B cell (primary cell): ENCODE data around the gene PCDHB13. TPM values are rescaled to one million over a fixed set of nuclear protein-coding genes. Genes with fewer than 3 reads are reported as not detected.

Source experiments
- ATAC-seq: fragments of 200-7000 bp; cut with Tn5 transposase; one replicate; pipeline ENCODE4 v1.10.0; 2021; ENCODE audit warnings: low read depth, mild to moderate bottlenecking, moderate number of reproducible peaks, moderate library complexity
- CTCF ChIA-PET: fragments of 350-600 bp; sonication (Branson Sonifier 250); formaldehyde crosslinking; loops from one replicate; lab custom pipeline; 2021; ENCODE audit warnings: antibody characterized with exemption, inconsistent platforms; lab: Charles Lee
- POLR2A ChIA-PET: fragments of 350-600 bp; sonication (Branson Sonifier 250); formaldehyde crosslinking; loops from one replicate; lab custom pipeline; 2021; ENCODE audit warnings: antibody characterized with exemption; lab: Charles Lee
- DNase-seq: peaks from one replicate; pipeline ENCODE4 v3.0.0; 2013
- H2AFZ ChIP-seq: 2 replicates; pipeline ENCODE4 v1.6.1; 2012; ENCODE audit warnings: mild to moderate bottlenecking, low read depth, low read length; ENCODE audit not compliant: insufficient read depth, poor library complexity, severe bottlenecking
- H3K27ac ChIP-seq, 2 donors: 1 replicate in 1 of 2; 2 replicates in 1 of 2; pipeline ENCODE4 v1.5.1; 2012 to 2013; ENCODE audit warnings: low read length in 2 of 2, mild to moderate bottlenecking in 2 of 2, moderate library complexity in 1 of 2
- H3K27me3 ChIP-seq, 4 experiments: fragments of 200-600 bp in 1 of 4; sonication (generic) in 1 of 4; replicated peaks in 1 of 4; 1 replicate in 2 of 4; 2 replicates in 2 of 4; pipeline versions ENCODE4 v1.6.1 to v1.7.0; 2013 to 2016; ENCODE audit warnings: low read length in 3 of 4, mild to moderate bottlenecking in 2 of 4, mixed read lengths in 1 of 4, moderate library complexity in 1 of 4; ENCODE audit not compliant: insufficient read depth in 4 of 4, control insufficient read depth in 3 of 4; ENCODE audit errors: control extremely low read depth in 1 of 4
- H3K36me3 ChIP-seq, 2 experiments: replicated peaks in 1 of 2; 1 replicate in 1 of 2; 2 replicates in 1 of 2; pipeline versions ENCODE4 v1.6.1 to v1.7.1; 2013; ENCODE audit warnings: low read length in 1 of 2; ENCODE audit not compliant: insufficient read depth in 2 of 2, control insufficient read depth in 1 of 2; ENCODE audit errors: control extremely low read depth in 1 of 2, extremely low read depth in 1 of 2
- H3K4me1 ChIP-seq, 2 donors: fragments of 200-600 bp in 1 of 2; sonication (generic) in 1 of 2; 1 replicate in 1 of 2; 2 replicates in 1 of 2; pipeline versions ENCODE4 v1.5.1 to v1.6.1; 2013 to 2017; ENCODE audit warnings: low read length in 2 of 2; ENCODE audit not compliant: control insufficient read depth in 2 of 2, insufficient read depth in 2 of 2
- H3K4me2 ChIP-seq: replicated peaks from 2 replicates; pipeline ENCODE3; 2012; ENCODE audit warnings: mild to moderate bottlenecking, low read depth, low read length; ENCODE audit not compliant: poor library complexity, severe bottlenecking
- H3K4me3 ChIP-seq, 5 experiments: fragments of 200-600 bp in 1 of 5; sonication (generic) in 1 of 5; 1 replicate in 3 of 5; 2 replicates in 2 of 5; pipeline versions ENCODE4 v1.5.1 to v1.7.0; 2011 to 2016; ENCODE audit warnings: low read length in 4 of 5, mild to moderate bottlenecking in 4 of 5, low read depth in 2 of 5, control low read depth in 1 of 5, moderate library complexity in 1 of 5; ENCODE audit not compliant: insufficient read depth in 1 of 5; ENCODE audit errors: control extremely low read depth in 1 of 5, extremely low read depth in 1 of 5
- H3K79me2 ChIP-seq: fragments of 200-600 bp; sonication (generic); one replicate; pipeline ENCODE4 v1.6.0; 2016; ENCODE audit warnings: low read length; ENCODE audit not compliant: control insufficient read depth, insufficient read depth
- H3K9ac ChIP-seq: fragments of 200-600 bp; sonication (generic); 2 replicates; pipeline ENCODE4 v1.6.1; 2017; ENCODE audit warnings: mild to moderate bottlenecking, low read length, moderate library complexity
- H3K9me3 ChIP-seq, 3 donors: one replicate each; pipeline versions ENCODE4 v1.6.1 to v1.7.1; 2013; ENCODE audit warnings: low read length in 2 of 3; ENCODE audit not compliant: control insufficient read depth in 2 of 3, insufficient read depth in 1 of 3; ENCODE audit errors: control extremely low read depth in 1 of 3
- H4K20me1 ChIP-seq: 2 replicates; pipeline ENCODE4 v1.6.0; 2012; ENCODE audit warnings: mild to moderate bottlenecking, low read length; ENCODE audit not compliant: insufficient read depth, control insufficient read depth, poor library complexity, severe bottlenecking
- H3K27ac Mint-ChIP-seq: one replicate; pipeline ENCODE4 v1.8.0; 2021; ENCODE audit warnings: mixed read lengths
- H3K27me3 Mint-ChIP-seq: one replicate; pipeline ENCODE4 v1.8.0; 2021; ENCODE audit warnings: mixed read lengths
- H3K4me1 Mint-ChIP-seq: one replicate; pipeline ENCODE4 v1.8.0; 2021; ENCODE audit warnings: mixed read lengths
- H3K4me3 Mint-ChIP-seq: one replicate; pipeline ENCODE4 v1.8.0; 2021; ENCODE audit warnings: mixed read lengths
- H3K9me3 Mint-ChIP-seq: one replicate; pipeline ENCODE4 v1.8.0; 2022; ENCODE audit warnings: mixed read lengths; ENCODE audit not compliant: insufficient read depth
- CTCF ChIP-seq: fragments of 200-600 bp; IDR thresholded peaks from one replicate; pipeline ENCODE4 v1.8.0; 2022; ENCODE audit warnings: antibody characterized with exemption, mild to moderate bottlenecking
- EZH2 ChIP-seq: IDR thresholded peaks from 2 replicates; pipeline ENCODE4 v1.6.1; 2012; ENCODE audit warnings: borderline replicate concordance, low read depth, mild to moderate bottlenecking, moderate library complexity, low read length; ENCODE audit not compliant: insufficient read depth, poor library complexity, severe bottlenecking
- intact Hi-C: fragments of 100-400 bp; cut with micrococcal nuclease; formaldehyde crosslinking; loops from one replicate; pipeline ENCODE4 v1.10.0; 2022
- polyA plus RNA-seq: library from polyadenylated mRNA; depleted of rRNA; stranded (reverse); fragments of >200 nt; gene quantifications from 2 replicates; pipeline ENCODE4 v1.2.3, GENCODE V29; 2012
- total RNA-seq, 2 donors: library from RNA; stranded (reverse); fragments of 120-200 nt in 1 of 2; gene quantifications; 1 replicate in 1 of 2; 2 replicates in 1 of 2; pipeline versions ENCODE4 v1.2.3 to v1.2.4, GENCODE V29; 2013 to 2022

Gene PCDHB13
- total and polyA plus RNA-seq, 2 donors (not counting 1 experiment from before 2014, with no cell fraction given), result not detected

GRCh38 chr5:141250576-141250975 is 36.9 kb downstream of the PCDHB13 start:
- Histone ChIP-seq H3K4me3 (no peak overlapping the region), H3K27ac (no peak overlapping the region), H3K9me3 (peaks cover 14 to 83% (median 28%) of the 10 kb centered on the region in 3 donors), H3K36me3 (no peaks in the 10 kb centered on the region), H3K4me1 (no peaks in the 10 kb centered on the region), H3K4me2 (no peak overlapping the region), H3K27me3 (peaks cover 0 to 6% (median 0%) of the 10 kb centered on the region in 4 experiments), H3K79me2 (no peaks in the 10 kb centered on the region), H4K20me1 (no peaks in the 10 kb centered on the region), H2AFZ (no peak overlapping the region), H3K9ac (no peak overlapping the region)
- Mint-ChIP-seq H3K27me3 (no peaks in the 10 kb centered on the region), H3K4me1 (no peaks in the 10 kb centered on the region), H3K27ac (no peak overlapping the region), H3K9me3 (peaks cover 22% of the 10 kb centered on the region), H3K4me3 (no peak overlapping the region)
- ATAC-seq (no peak), DNase-seq (no peak)
- intact Hi-C loops, result no loop called here
- POLR2A ChIA-PET, result no interaction called here
- TF ChIP-seq CTCF (no peak), EZH2 (no peak)
- CTCF ChIA-PET, result no interaction called here

GRCh38 chr5:141258464-141258863 is 44.7 kb downstream of the PCDHB13 start:
- POLR2A ChIA-PET, result no interaction called here
- Mint-ChIP-seq H3K27me3 (no peaks in the 10 kb centered on the region), H3K27ac (no peak overlapping the region), H3K4me3 (no peak overlapping the region), H3K9me3 (peaks cover 36% of the 10 kb centered on the region), H3K4me1 (no peaks in the 10 kb centered on the region)
- TF ChIP-seq CTCF (no peak), EZH2 (no peak)
- intact Hi-C loops, result no loop called here
- no peak overlapping the region for H3K9ac ChIP-seq
- no peaks in the 10 kb centered on the region for H3K27me3 ChIP-seq
- no peak overlapping the region for H3K4me3 ChIP-seq
- H3K79me2 ChIP-seq, result no peaks in the 10 kb centered on the region
- no peak for ATAC-seq
- peaks cover 26 to 92% (median 36%) of the 10 kb centered on the region in 3 donors for H3K9me3 ChIP-seq
- no peaks in the 10 kb centered on the region for H3K4me1 ChIP-seq
- H3K27ac ChIP-seq, result no peak overlapping the region
- H3K4me2 ChIP-seq, result no peak overlapping the region
- no peaks in the 10 kb centered on the region for H3K36me3 ChIP-seq
- no peaks in the 10 kb centered on the region for H4K20me1 ChIP-seq
- no peak for DNase-seq
- CTCF ChIA-PET, result no interaction called here
- no peak overlapping the region for H2AFZ ChIP-seq
